ENCODE measurements around the gene KIF3A.

KIF3A gene

GRCh38 chr5:132663771-132664695 lies 73.3 kb downstream of the KIF3A start:
- Histone ChIP-seq H3K4me1 (ENCODE audit: control insufficient read depth, insufficient read depth, low read length) (no peaks in the 10 kb centered on the region), H3K27ac (ENCODE audit: extremely low read depth, low read depth, low read length) (no peak overlapping the region), H3K4me3 (ENCODE audit: low read depth, low read length) (no peak overlapping the region), H3K9me3 (ENCODE audit: control insufficient read depth, insufficient read depth, low read depth, low read length) (no peaks in the 10 kb centered on the region), H3K36me3 (ENCODE audit: control insufficient read depth in 2 of 2, insufficient read depth in 1 of 2, low read length in 2 of 2) (no peaks in the 10 kb centered on the region)
- CTCF ChIA-PET, result no interaction called here
- POLR2A ChIA-PET, result interaction anchor here (1.4 kb wide), 1 partner anchor 74 kb away, joined by 3 read pairs; the partner anchor contains the start of gene KIF3A
- TF ChIP-seq KLF8 (tag by site-specific recombination; IDR thresholded peaks at IDR 0.05) (no peak), ZBTB48 (tag by site-specific recombination; IDR thresholded peaks at IDR 0.05) (no peak), KLF17 (tag by site-specific recombination; IDR thresholded peaks at IDR 0.05) (no peak), WT1 (tag by site-specific recombination; IDR thresholded peaks at IDR 0.05) (no peak)

GRCh38 chr5:132662925-132663770 lies 74.2 kb downstream of the KIF3A start:
- H3K9me3 ChIP-seq (ENCODE audit: control insufficient read depth, insufficient read depth, low read depth, low read length), result no peaks in the 10 kb centered on the region
- CTCF ChIA-PET, result interaction anchor here (0.6 kb wide), 1 partner anchor 267 kb away, joined by 4 read pairs; no protein-coding TSS in a partner anchor
- H3K36me3 ChIP-seq (ENCODE audit: control insufficient read depth in 2 of 2, insufficient read depth in 1 of 2, low read length in 2 of 2), result no peaks in the 10 kb centered on the region
- POLR2A ChIA-PET, result no interaction called here
- H3K4me3 ChIP-seq (ENCODE audit: low read depth, low read length), result no peak overlapping the region
- H3K27ac ChIP-seq (ENCODE audit: extremely low read depth, low read depth, low read length), result no peak overlapping the region
- no peaks in the 10 kb centered on the region for H3K4me1 ChIP-seq (ENCODE audit: control insufficient read depth, insufficient read depth, low read length)
- TF ChIP-seq PRDM10 (tag by site-specific recombination; IDR thresholded peaks at IDR 0.05) (no peak), SP2 (tag by site-specific recombination; IDR thresholded peaks at IDR 0.05) (no peak), PRDM6 (tag by site-specific recombination; IDR thresholded peaks at IDR 0.05) (no peak), ZNF600 (tag by site-specific recombination; IDR thresholded peaks at IDR 0.05) (0 out of 2 replicates have a peak, but pooled peaks have one; percentile 29), ZBTB20 (tag by site-specific recombination; IDR thresholded peaks at IDR 0.05) (peak; percentile 20; the same call in 1 of the 2 replicates), ZNF423 (tag by site-specific recombination; IDR thresholded peaks at IDR 0.05) (0 out of 2 replicates have a peak, but pooled peaks have one; percentile 9), ZIC2 (tag by site-specific recombination; IDR thresholded peaks at IDR 0.05) (peak; percentile 15; the same call in 1 of the 2 replicates), ZNF48 (tag by site-specific recombination; IDR thresholded peaks at IDR 0.05) (no peak)

GRCh38 chr5:132662004-132662401 lies 75.3 kb downstream of the KIF3A start:
- Histone ChIP-seq H3K4me1 (ENCODE audit: control insufficient read depth, insufficient read depth, low read length) (no peaks in the 10 kb centered on the region), H3K4me3 (ENCODE audit: low read depth, low read length) (no peak overlapping the region), H3K9me3 (ENCODE audit: control insufficient read depth, insufficient read depth, low read depth, low read length) (no peaks in the 10 kb centered on the region), H3K36me3 (ENCODE audit: control insufficient read depth in 2 of 2, insufficient read depth in 1 of 2, low read length in 2 of 2) (no peaks in the 10 kb centered on the region), H3K27ac (ENCODE audit: extremely low read depth, low read depth, low read length) (no peak overlapping the region)
- ChIA-PET POLR2A (no interaction called here), CTCF (interaction anchor here (0.6 kb wide), 1 partner anchor 135 kb away, joined by 4 read pairs; no protein-coding TSS in a partner anchor)
- TF ChIP-seq ZNF580 (tag by site-specific recombination; IDR thresholded peaks at IDR 0.05), result no peak
- TF ChIP-seq ZXDB (tag by site-specific recombination; IDR thresholded peaks at IDR 0.05), result no peak
- no peak for TF ChIP-seq TCF7L2 (IDR thresholded peaks at IDR 0.05; ENCODE audit: borderline replicate concordance, low read depth, low read length)
- no peak for TF ChIP-seq PATZ1 (tag by site-specific recombination; IDR thresholded peaks at IDR 0.05)
- 0 out of 2 replicates have a peak, but pooled peaks have one; percentile 22 for TF ChIP-seq ZNF341 (tag by site-specific recombination; IDR thresholded peaks at IDR 0.05; ENCODE audit: low read depth)

All from HEK293 (cell line).